ENCODE measurements around the gene GPC5. TPM values are rescaled to one million over a fixed set of nuclear protein-coding genes. Genes with fewer than 3 reads are reported as not detected.

GPC5 gene
- polyA plus RNA-seq, 3 donors from 2014 or later: 0.58 TPM; not detected in 2

DNA sequence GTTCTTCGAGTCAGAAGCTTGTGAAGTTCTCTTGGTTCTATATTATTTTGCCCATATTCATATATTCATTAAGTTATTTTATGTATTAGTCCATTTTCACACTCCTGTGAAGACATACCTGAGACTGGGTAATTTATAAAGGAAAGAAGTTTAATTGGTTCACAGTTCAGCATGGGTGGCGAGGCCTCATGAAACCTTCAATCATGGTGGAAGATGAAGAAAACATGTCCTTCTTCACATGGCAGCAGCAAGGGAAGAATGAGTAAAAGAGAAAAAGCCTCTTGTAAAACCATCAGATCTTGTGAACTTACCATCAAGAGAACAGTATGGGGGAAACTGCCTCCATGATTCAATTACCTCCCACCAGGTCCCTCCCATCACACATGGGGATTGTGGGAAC lies 182.3 kb downstream of the GPC5 start:
- H3K27me3 Mint-ChIP-seq (ENCODE audit: low read depth in 3 of 3): peaks cover 0 to 5% (median 0%) of the 10 kb centered on the region in 3 donors
- H3K9me3 Mint-ChIP-seq: peaks cover 0 to 28% (median 10%) of the 10 kb centered on the region in 6 donors
- H3K36me3 Mint-ChIP-seq: no peaks in the 10 kb centered on the region
- no peak overlapping the region for H3K27ac Mint-ChIP-seq
- H3K4me1 Mint-ChIP-seq: no peaks in the 10 kb centered on the region
- DNase-seq: no peak
- H3K4me3 Mint-ChIP-seq: no peak overlapping the region

GRCh38 chr13:91586609-91587008 lies 188.2 kb downstream of the GPC5 start:
- H3K27ac Mint-ChIP-seq: no peak overlapping the region

DNA sequence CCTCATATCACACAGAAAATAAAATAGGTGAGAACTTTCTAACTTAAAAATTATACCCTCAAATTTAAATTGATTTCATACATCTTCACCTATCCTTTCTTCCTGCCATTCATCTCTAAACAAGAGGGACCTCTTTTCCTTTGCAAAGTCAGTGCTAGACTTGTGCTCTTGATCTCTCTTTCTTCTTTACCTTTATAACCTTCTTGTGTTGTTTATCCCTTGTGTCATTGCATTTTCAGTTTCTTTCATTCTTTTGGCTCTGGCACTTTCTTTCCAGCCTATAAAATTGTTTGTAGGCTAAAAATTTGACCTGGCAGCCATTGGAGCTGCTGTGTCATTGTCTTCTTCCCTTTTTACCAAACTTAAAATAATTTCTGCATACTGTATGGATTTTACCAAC lies 190.1 kb downstream of the GPC5 start:
- no peak for DNase-seq
- Mint-ChIP-seq H3K36me3 (no peaks in the 10 kb centered on the region), H3K27ac (no peak overlapping the region), H3K27me3 (ENCODE audit: low read depth in 3 of 3) (peaks cover 0 to 7% (median 0%) of the 10 kb centered on the region in 3 donors), H3K9me3 (peaks cover 8 to 27% (median 12%) of the 10 kb centered on the region in 6 donors), H3K4me3 (no peak overlapping the region), H3K4me1 (no peaks in the 10 kb centered on the region)

More at GRCh38 chr13:91586609-91587008, 188.2 kb downstream of the GPC5 start:
- no peak overlapping the region for H3K4me3 Mint-ChIP-seq
- DNase-seq: no peak
- peaks cover 0 to 7% (median 0%) of the 10 kb centered on the region in 3 donors for H3K27me3 Mint-ChIP-seq (ENCODE audit: low read depth in 3 of 3)
- H3K4me1 Mint-ChIP-seq: no peaks in the 10 kb centered on the region
- no peaks in the 10 kb centered on the region for H3K36me3 Mint-ChIP-seq
- H3K9me3 Mint-ChIP-seq: peaks cover 5 to 24% (median 9%) of the 10 kb centered on the region in 6 donors

- no peak for DNase-seq
- Mint-ChIP-seq H3K4me1 (no peaks in the 10 kb centered on the region), H3K4me3 (no peak overlapping the region), H3K9me3 (peaks cover 7 to 39% (median 15%) of the 10 kb centered on the region in 6 donors), H3K27me3 (ENCODE audit: low read depth in 3 of 3) (peaks cover 0 to 4% (median 2%) of the 10 kb centered on the region in 3 donors), H3K27ac (no peak overlapping the region), H3K36me3 (no peaks in the 10 kb centered on the region)
Measured at GRCh38 chr13:91592056-91593014, 193.9 kb downstream of the GPC5 start.

GRCh38 chr13:91593456-91593855 lies 195.0 kb downstream of the GPC5 start:
- Mint-ChIP-seq H3K4me1 (no peaks in the 10 kb centered on the region), H3K36me3 (no peaks in the 10 kb centered on the region), H3K9me3 (peaks cover 7 to 39% (median 15%) of the 10 kb centered on the region in 6 donors), H3K4me3 (no peak overlapping the region), H3K27me3 (ENCODE audit: low read depth in 3 of 3) (peaks cover 0 to 4% (median 2%) of the 10 kb centered on the region in 3 donors), H3K27ac (no peak overlapping the region)
- DNase-seq: no peak

GRCh38 chr13:91594061-91594460 lies 195.6 kb downstream of the GPC5 start:
- no peak for DNase-seq
- no peak overlapping the region for H3K27ac Mint-ChIP-seq

GRCh38 chr13:91595677-91596076 lies 197.3 kb downstream of the GPC5 start:
- H3K9me3 Mint-ChIP-seq: peaks cover 4 to 31% (median 9%) of the 10 kb centered on the region in 6 donors
- DNase-seq: no peak
- H3K4me1 Mint-ChIP-seq: no peaks in the 10 kb centered on the region
- H3K4me3 Mint-ChIP-seq: no peak overlapping the region
- H3K36me3 Mint-ChIP-seq: no peaks in the 10 kb centered on the region
- no peak overlapping the region for H3K27ac Mint-ChIP-seq
- peaks cover 0 to 2% (median 0%) of the 10 kb centered on the region in 3 donors for H3K27me3 Mint-ChIP-seq (ENCODE audit: low read depth in 3 of 3)

More at GRCh38 chr13:91594061-91594460, 195.6 kb downstream of the GPC5 start:
- no peak overlapping the region for H3K4me3 Mint-ChIP-seq
- H3K27me3 Mint-ChIP-seq (ENCODE audit: low read depth in 3 of 3): peaks cover 0 to 3% (median 2%) of the 10 kb centered on the region in 3 donors
- peaks cover 7 to 35% (median 12%) of the 10 kb centered on the region in 6 donors for H3K9me3 Mint-ChIP-seq
- no peaks in the 10 kb centered on the region for H3K36me3 Mint-ChIP-seq
- no peaks in the 10 kb centered on the region for H3K4me1 Mint-ChIP-seq

GRCh38 chr13:91596842-91597241 lies 198.4 kb downstream of the GPC5 start:
- no peak for DNase-seq
- no peaks in the 10 kb centered on the region for H3K36me3 Mint-ChIP-seq
- H3K27me3 Mint-ChIP-seq (ENCODE audit: low read depth in 3 of 3): peaks cover 0 to 2% (median 0%) of the 10 kb centered on the region in 3 donors
- no peak overlapping the region for H3K4me3 Mint-ChIP-seq
- no peak overlapping the region for H3K27ac Mint-ChIP-seq
- no peaks in the 10 kb centered on the region for H3K4me1 Mint-ChIP-seq
- peaks cover 3 to 20% (median 7%) of the 10 kb centered on the region in 6 donors for H3K9me3 Mint-ChIP-seq

DNA sequence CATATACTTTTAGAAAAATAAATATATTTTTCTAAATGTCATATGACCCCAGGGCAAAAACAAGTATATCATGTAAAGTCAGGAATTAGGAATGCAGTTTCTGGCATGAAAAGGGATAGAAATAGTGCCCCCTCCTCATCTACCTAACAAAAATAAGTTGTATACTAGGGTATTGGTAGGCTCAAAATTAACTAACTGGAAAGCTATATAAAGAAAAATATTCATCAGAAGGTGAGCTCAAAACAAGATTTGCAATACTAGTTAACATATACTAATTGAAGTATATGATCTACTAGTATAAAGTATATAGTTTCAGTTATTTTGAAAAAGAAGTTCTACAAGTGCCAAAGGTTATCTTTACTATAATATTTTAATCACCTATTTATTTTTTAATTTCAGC lies 200.2 kb downstream of the GPC5 start:
- Mint-ChIP-seq H3K36me3 (no peaks in the 10 kb centered on the region), H3K9me3 (peaks cover 0 to 15% (median 7%) of the 10 kb centered on the region in 6 donors), H3K4me1 (no peaks in the 10 kb centered on the region), H3K27ac (no peak overlapping the region), H3K4me3 (no peak overlapping the region), H3K27me3 (ENCODE audit: low read depth in 3 of 3) (peaks cover 0 to 2% (median 0%) of the 10 kb centered on the region in 3 donors)
- no peak for DNase-seq

- DNase-seq: no peak
- no peaks in the 10 kb centered on the region for H3K4me1 Mint-ChIP-seq
- H3K4me3 Mint-ChIP-seq: no peak overlapping the region
- H3K36me3 Mint-ChIP-seq: no peaks in the 10 kb centered on the region
- H3K9me3 Mint-ChIP-seq: peaks cover 0 to 10% (median 4%) of the 10 kb centered on the region in 6 donors
- peaks cover 0 to 1% (median 0%) of the 10 kb centered on the region in 3 donors for H3K27me3 Mint-ChIP-seq (ENCODE audit: low read depth in 3 of 3)
- H3K27ac Mint-ChIP-seq: no peak overlapping the region
Measured at GRCh38 chr13:91601273-91601672, 202.9 kb downstream of the GPC5 start.

DNA sequence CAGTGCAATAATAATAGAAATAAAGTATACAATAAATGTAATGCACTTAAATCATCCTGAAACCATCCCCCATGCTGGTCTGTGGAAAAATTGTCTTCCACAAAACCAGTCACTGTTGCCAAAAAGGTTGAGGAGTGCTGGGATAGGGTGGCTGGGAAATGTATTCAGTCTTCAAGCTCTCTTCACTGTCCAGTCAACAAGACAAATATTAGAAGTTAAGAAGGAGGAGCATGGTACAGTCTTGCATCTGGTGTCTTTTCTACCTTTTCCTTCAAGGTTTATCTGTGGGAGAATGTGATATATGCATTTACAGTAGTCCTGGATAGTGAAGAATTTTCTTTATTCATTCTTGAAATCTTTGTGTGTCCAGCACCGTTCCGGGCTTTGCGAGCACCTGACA lies 203.4 kb downstream of the GPC5 start:
- Mint-ChIP-seq H3K9me3 (peaks cover 0 to 10% (median 2%) of the 10 kb centered on the region in 6 donors), H3K27ac (no peak overlapping the region), H3K36me3 (no peaks in the 10 kb centered on the region), H3K27me3 (ENCODE audit: low read depth in 3 of 3) (peaks cover 0 to 1% (median 0%) of the 10 kb centered on the region in 3 donors), H3K4me3 (no peak overlapping the region), H3K4me1 (no peaks in the 10 kb centered on the region)
- DNase-seq: no peak

DNA sequence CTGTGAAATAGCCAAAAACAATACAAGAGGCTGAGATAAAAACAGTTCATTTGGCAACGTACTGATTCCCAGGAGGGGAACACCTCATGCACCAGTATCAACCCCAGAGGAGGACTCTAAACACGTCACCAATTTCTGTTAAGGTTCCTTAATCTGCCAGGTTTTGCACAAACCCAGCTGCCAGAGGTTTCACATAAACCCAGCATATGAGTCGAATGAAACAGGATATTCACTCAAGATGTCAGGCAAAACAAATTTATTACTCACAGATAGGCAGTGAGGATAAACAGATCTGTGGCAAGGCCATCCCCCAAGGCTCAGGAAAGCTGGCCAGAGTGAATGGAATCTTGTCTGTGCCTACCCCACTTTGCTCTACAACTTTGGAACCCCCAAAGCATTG lies 210.9 kb downstream of the GPC5 start:
- H3K9me3 Mint-ChIP-seq: peaks cover 5 to 20% (median 12%) of the 10 kb centered on the region in 6 donors
- no peak overlapping the region for H3K4me3 Mint-ChIP-seq
- no peaks in the 10 kb centered on the region for H3K4me1 Mint-ChIP-seq
- H3K36me3 Mint-ChIP-seq: no peaks in the 10 kb centered on the region
- DNase-seq: no peak
- H3K27me3 Mint-ChIP-seq (ENCODE audit: low read depth in 3 of 3): peaks cover 0 to 3% (median 0%) of the 10 kb centered on the region in 3 donors
- no peak overlapping the region for H3K27ac Mint-ChIP-seq

- peaks cover 3 to 27% (median 12%) of the 10 kb centered on the region in 6 donors for H3K9me3 Mint-ChIP-seq
- H3K4me3 Mint-ChIP-seq: no peak overlapping the region
- peaks cover 0 to 2% (median 0%) of the 10 kb centered on the region in 3 donors for H3K27me3 Mint-ChIP-seq (ENCODE audit: low read depth in 3 of 3)
- H3K4me1 Mint-ChIP-seq: no peaks in the 10 kb centered on the region
- no peaks in the 10 kb centered on the region for H3K36me3 Mint-ChIP-seq
- no peak overlapping the region for H3K27ac Mint-ChIP-seq
- DNase-seq: no peak
Measured at GRCh38 chr13:91618315-91618714, 219.9 kb downstream of the GPC5 start.

DNA sequence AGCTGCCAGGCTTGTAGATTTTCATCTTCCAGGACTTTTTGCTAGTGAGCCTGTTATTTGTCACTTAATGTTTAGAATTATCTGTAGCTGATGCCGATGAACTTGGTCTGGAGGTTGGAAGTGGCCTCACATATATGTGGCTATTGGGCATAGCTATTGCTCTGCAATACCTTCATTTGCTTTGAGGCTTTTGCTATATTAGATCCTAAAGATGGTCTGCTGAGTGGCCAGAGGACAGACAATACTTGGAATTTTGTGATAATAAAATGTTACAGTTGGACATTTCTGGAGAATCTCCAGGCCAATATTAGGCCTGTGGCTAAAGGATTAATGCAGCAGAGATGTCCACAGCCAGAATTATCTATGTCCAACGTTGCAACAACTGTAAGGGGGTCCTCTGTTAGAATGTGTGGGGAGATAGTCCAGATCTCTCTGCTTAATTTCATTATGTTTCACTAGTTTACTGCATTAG lies 222.3 kb downstream of the GPC5 start:
- peaks cover 2 to 20% (median 8%) of the 10 kb centered on the region in 6 donors for H3K9me3 Mint-ChIP-seq
- no peak overlapping the region for H3K27ac Mint-ChIP-seq
- DNase-seq: no peak
- H3K27me3 Mint-ChIP-seq (ENCODE audit: low read depth in 3 of 3): peaks cover 0 to 2% (median 0%) of the 10 kb centered on the region in 3 donors
- no peaks in the 10 kb centered on the region for H3K4me1 Mint-ChIP-seq
- H3K4me3 Mint-ChIP-seq: no peak overlapping the region
- no peaks in the 10 kb centered on the region for H3K36me3 Mint-ChIP-seq

Measured in immature natural killer cell (primary cell).